HUES48 (cell line): Measurements from ENCODE around the gene RANBP10.
"Not testable (repeated sequence)": the region's sequence is repeated elsewhere in the genome, so short reads cannot be mapped to it uniquely, and the experiment has no call there.

ENCODE experiments used
- H3K27ac ChIP-seq: one replicate; pipeline ENCODE4 v1.7.0; 2013; ENCODE audit warnings: low read depth, low read length, inconsistent platforms
- H3K27me3 ChIP-seq: 2 replicates; pipeline ENCODE4 v1.6.1; 2013; ENCODE audit warnings: mild to moderate bottlenecking, low read length; ENCODE audit not compliant: control insufficient read depth, insufficient read depth
- H3K36me3 ChIP-seq: 2 replicates; pipeline ENCODE4 v1.6.1; 2013; ENCODE audit warnings: low read length; ENCODE audit not compliant: control insufficient read depth, insufficient read depth
- H3K4me1 ChIP-seq: 2 replicates; pipeline ENCODE4 v1.6.1; 2013; ENCODE audit warnings: mild to moderate bottlenecking, low read length; ENCODE audit not compliant: control insufficient read depth, insufficient read depth
- H3K4me3 ChIP-seq: 2 replicates; pipeline ENCODE4 v1.5.1; 2013; ENCODE audit warnings: mild to moderate bottlenecking, low read depth, low read length
- H3K9ac ChIP-seq: 2 replicates; pipeline ENCODE4 v1.6.1; 2013; ENCODE audit warnings: mild to moderate bottlenecking, low read depth, low read length, moderate library complexity
- H3K9me3 ChIP-seq: 2 replicates; pipeline ENCODE4 v1.6.1; 2013; ENCODE audit warnings: low read length; ENCODE audit not compliant: control insufficient read depth, insufficient read depth

The RANBP10 gene

GRCh38 chr16:67760206-67760955 is 46.0 kb downstream of the RANBP10 start:
- Histone ChIP-seq H3K27me3 (no peaks in the 10 kb centered on the region), H3K27ac (no peak overlapping the region), H3K4me1 (no peaks in the 10 kb centered on the region), H3K9ac (no peak overlapping the region), H3K9me3 (no peaks in the 10 kb centered on the region), H3K36me3 (0 out of 2 replicates have a peak, but pooled peaks cover 2% of the 10 kb centered on the region), H3K4me3 (no peak overlapping the region)

DNA sequence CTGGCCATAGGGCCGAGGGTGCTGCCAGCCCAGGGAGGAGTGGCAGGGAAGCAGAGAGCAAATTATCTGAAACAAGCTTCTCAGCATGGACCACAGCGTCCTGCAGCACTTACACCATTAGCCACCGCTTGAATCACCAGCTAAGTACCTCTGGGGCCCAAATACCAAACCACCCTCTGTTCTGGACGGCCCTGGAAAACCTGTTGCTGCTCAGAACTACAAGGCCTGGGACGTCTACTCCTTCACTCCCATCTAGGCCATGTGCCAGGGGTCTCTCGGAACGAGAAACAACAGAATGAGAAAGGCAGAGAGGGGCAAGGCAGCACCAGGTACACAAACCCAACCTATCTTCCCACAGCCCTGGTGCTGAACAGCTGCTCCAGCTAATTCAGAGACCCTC is 47.4 kb downstream of the RANBP10 start:
- H3K9ac ChIP-seq = no peak overlapping the region
- no peaks in the 10 kb centered on the region for H3K27me3 ChIP-seq
- no peak overlapping the region for H3K4me3 ChIP-seq

DNA sequence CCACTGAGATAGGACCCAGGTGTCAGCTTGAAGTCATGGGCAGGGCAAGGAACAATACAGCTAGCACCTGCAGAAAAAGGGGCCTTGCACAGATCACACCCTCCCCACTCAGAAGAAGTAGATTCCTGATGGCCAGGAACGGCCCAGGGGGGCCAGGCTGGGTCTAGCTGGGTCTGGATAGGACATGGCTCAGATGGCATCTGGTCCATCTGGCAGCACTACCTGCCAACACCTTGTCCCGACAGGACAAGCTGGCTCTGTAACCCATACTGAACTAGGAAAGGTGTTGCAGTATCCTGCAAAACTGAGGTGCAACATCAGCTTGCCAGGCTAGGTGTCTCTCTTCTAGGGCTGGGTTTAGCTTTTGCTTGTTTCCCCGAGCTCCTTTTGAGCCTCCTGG is 48.4 kb downstream of the RANBP10 start:
- H3K27me3 ChIP-seq = no peaks in the 10 kb centered on the region
- H3K4me3 ChIP-seq = no peak overlapping the region
- 0 out of 2 replicates have a peak, but pooled peaks cover 2% of the 10 kb centered on the region for H3K36me3 ChIP-seq
- no peak overlapping the region for H3K9ac ChIP-seq
- no peaks in the 10 kb centered on the region for H3K9me3 ChIP-seq
- no peak overlapping the region for H3K27ac ChIP-seq
- H3K4me1 ChIP-seq = no peaks in the 10 kb centered on the region

More for the DNA sequence above, 47.4 kb downstream of the RANBP10 start:
- no peaks in the 10 kb centered on the region for H3K4me1 ChIP-seq
- H3K9me3 ChIP-seq = no peaks in the 10 kb centered on the region
- H3K27ac ChIP-seq = no peak overlapping the region
- H3K36me3 ChIP-seq = 0 out of 2 replicates have a peak, but pooled peaks cover 2% of the 10 kb centered on the region

- no peaks in the 10 kb centered on the region for H3K27me3 ChIP-seq
- H3K4me1 ChIP-seq = no peaks in the 10 kb centered on the region
- peak overlapping the region; percentile 33 for H3K27ac ChIP-seq
- H3K4me3 ChIP-seq = no peak overlapping the region
- no peaks in the 10 kb centered on the region for H3K9me3 ChIP-seq
- H3K9ac ChIP-seq = no peak overlapping the region
- H3K36me3 ChIP-seq = no peaks in the 10 kb centered on the region
These were observed 53.7 kb downstream of the RANBP10 start for GRCh38 chr16:67752641-67753040.

DNA sequence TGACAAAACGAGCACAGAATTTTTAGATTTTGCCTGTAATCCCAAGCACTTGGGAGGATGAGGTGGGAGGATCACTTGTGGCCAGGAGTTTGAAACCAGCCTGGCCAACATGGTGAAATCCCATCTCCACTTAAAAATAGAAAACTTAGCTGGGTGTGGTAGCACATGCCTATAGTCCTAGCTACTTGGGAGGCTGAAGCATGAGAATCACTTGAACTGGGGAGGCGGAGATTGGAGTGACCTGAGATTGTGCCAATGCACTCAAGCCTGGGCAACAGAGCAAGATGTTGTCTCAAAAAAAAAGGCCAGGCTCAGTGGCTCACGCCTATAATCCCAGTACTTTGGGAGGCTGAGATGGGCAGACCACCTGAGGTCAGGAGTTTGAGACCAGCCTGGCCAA is 55.0 kb downstream of the RANBP10 start:
- not testable (repeated sequence) for H3K36me3 ChIP-seq, H3K27ac ChIP-seq, H3K9ac ChIP-seq, H3K27me3 ChIP-seq, H3K4me3 ChIP-seq, H3K4me1 ChIP-seq, H3K9me3 ChIP-seq

GRCh38 chr16:67750466-67750865 is 55.9 kb downstream of the RANBP10 start:
- no peaks in the 10 kb centered on the region for H3K9me3 ChIP-seq
- H3K27ac ChIP-seq = no peak overlapping the region
- no peaks in the 10 kb centered on the region for H3K27me3 ChIP-seq
- no peaks in the 10 kb centered on the region for H3K36me3 ChIP-seq
- no peak overlapping the region for H3K4me3 ChIP-seq
- H3K9ac ChIP-seq = no peak overlapping the region
- no peaks in the 10 kb centered on the region for H3K4me1 ChIP-seq

DNA sequence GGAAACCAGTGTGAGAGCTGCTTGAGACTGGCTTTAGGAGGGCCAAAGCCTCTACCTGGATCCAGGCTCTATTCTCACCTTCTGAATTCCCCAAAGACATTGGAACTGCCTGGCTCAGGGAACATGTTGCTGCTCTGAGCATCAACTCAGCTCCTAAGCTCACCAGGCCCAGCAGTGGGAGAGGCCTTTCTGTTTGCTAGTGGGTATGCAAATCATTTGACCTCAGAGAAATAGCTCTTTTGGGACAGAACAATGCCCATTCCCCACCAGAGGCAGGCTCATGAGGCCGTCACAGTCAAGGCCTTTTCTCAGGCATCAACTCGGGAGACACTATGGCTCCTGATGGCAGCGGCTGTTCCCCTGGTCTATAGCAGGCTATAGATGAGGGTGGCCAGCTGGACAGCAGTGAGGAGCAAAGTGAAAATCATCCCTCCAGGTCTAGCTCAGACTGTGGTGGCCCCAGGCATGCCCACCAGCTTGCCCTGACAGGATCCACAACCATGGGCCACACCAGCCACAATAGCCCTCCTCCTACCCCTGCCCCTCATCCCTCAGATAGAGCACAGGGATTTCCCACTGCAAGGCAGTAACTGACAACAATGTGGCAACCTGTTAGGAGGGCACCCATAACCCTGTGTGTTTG is 56.8 kb downstream of the RANBP10 start:
- H3K9me3 ChIP-seq = no peaks in the 10 kb centered on the region
- H3K9ac ChIP-seq = no peak overlapping the region
- no peaks in the 10 kb centered on the region for H3K4me1 ChIP-seq
- no peaks in the 10 kb centered on the region for H3K36me3 ChIP-seq
- no peaks in the 10 kb centered on the region for H3K27me3 ChIP-seq
- no peak overlapping the region for H3K27ac ChIP-seq
- H3K4me3 ChIP-seq = no peak overlapping the region

GRCh38 chr16:67748834-67749233 is 57.5 kb downstream of the RANBP10 start:
- no peak overlapping the region for H3K9ac ChIP-seq
- no peaks in the 10 kb centered on the region for H3K9me3 ChIP-seq
- H3K4me3 ChIP-seq = no peak overlapping the region
- no peaks in the 10 kb centered on the region for H3K4me1 ChIP-seq
- no peak overlapping the region for H3K27ac ChIP-seq
- no peaks in the 10 kb centered on the region for H3K27me3 ChIP-seq
- H3K36me3 ChIP-seq = peaks cover 7% of the 10 kb centered on the region; the same call in 1 of the 2 replicates

DNA sequence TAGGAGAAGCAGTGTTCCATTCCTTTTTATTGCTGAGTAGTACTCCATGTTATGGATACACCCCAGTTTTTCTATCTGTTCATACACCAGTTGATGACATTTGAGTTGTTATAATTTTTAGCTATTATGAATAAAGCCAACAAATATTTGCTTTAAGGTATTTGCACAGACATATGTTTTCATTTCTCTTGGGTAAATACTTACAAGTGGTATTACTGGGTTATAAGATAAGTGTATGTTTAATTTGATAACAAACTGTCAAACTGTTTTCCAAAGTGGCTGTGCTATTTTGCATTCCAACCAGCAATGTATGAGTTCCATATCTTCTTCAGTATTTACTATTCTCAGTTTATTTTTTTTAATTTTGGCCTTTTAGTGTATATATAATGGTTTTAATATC is 59.5 kb downstream of the RANBP10 start:
- H3K9ac ChIP-seq = no peak overlapping the region
- no peak overlapping the region for H3K27ac ChIP-seq
- H3K9me3 ChIP-seq = no peaks in the 10 kb centered on the region
- no peaks in the 10 kb centered on the region for H3K4me1 ChIP-seq
- no peaks in the 10 kb centered on the region for H3K27me3 ChIP-seq
- H3K4me3 ChIP-seq = no peak overlapping the region
- peaks cover 21% of the 10 kb centered on the region for H3K36me3 ChIP-seq

- Histone ChIP-seq H3K36me3 (peaks cover 36% of the 10 kb centered on the region), H3K4me1 (no peaks in the 10 kb centered on the region), H3K27ac (no peak overlapping the region), H3K27me3 (no peaks in the 10 kb centered on the region), H3K9me3 (no peaks in the 10 kb centered on the region), H3K9ac (no peak overlapping the region), H3K4me3 (no peak overlapping the region)
These were observed 65.2 kb downstream of the RANBP10 start for GRCh38 chr16:67741118-67741517.

- H3K27ac ChIP-seq = no peak overlapping the region
- H3K4me1 ChIP-seq = no peaks in the 10 kb centered on the region
- H3K27me3 ChIP-seq = no peaks in the 10 kb centered on the region
- H3K9ac ChIP-seq = no peak overlapping the region
- H3K36me3 ChIP-seq = peaks cover 36% of the 10 kb centered on the region
- H3K9me3 ChIP-seq = no peaks in the 10 kb centered on the region
- H3K4me3 ChIP-seq = no peak overlapping the region
These were observed 66.0 kb downstream of the RANBP10 start for GRCh38 chr16:67740391-67740790.
